ENCODE measurements around the gene CCDC57.

The CCDC57 gene

DNA sequence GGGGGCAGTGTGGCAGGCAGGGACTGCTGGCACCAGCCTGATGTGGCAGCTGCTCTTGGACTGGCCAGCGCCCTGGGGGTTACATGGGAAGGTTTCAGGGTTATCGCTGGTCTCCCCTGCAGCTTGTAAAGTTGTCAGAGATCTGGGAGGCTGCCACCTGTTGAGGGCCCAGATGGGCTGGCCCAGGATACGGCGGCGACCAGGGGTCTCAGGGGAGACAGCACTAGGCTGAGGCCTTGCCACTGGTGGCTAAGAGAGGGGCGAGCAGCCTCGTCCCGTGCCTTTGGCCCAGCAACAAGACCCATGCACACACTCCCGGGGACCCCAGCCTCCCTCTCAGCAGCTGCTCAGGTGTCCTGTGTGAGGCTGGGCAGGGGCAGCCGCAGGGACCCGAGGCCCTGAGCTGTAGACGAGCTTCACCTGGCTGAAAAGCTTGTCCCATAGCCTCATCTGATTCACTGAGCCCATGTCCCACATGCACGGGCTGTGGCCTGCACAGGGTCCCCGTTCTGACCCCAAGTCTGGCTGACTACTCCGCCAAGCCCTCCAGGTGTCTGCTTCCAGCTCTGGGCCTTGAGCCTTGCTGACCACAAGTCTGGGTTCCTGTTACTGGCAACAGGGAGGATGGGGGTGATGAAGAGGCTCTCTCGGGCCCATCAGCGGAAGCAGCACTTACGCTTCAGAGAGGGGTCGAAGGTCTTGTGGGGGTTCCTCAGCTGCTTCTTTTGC lies 153.2 kb downstream of the CCDC57 start:
- DNase-seq, result no peak

DNA sequence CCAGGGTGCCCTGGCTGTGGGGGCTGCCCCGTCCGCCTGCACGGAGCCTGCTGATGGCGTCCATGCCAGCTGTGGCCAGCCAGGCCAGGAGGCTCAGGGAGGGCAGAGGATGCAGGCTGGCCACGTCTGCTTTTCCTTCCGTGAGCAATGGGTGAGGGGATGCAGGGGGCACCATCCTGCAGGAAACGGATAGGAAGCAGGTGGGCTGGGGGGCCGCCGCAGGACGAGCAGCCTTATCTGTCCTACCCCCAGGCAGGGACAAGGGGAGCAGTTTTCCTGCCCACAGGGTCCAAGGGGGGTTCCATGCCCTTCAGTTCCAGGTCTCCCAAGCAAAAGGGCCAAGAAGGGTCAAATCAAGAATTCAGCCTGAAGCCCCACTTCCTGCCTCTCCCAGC lies 153.8 kb downstream of the CCDC57 start:
- DNase-seq, result no peak

DNA sequence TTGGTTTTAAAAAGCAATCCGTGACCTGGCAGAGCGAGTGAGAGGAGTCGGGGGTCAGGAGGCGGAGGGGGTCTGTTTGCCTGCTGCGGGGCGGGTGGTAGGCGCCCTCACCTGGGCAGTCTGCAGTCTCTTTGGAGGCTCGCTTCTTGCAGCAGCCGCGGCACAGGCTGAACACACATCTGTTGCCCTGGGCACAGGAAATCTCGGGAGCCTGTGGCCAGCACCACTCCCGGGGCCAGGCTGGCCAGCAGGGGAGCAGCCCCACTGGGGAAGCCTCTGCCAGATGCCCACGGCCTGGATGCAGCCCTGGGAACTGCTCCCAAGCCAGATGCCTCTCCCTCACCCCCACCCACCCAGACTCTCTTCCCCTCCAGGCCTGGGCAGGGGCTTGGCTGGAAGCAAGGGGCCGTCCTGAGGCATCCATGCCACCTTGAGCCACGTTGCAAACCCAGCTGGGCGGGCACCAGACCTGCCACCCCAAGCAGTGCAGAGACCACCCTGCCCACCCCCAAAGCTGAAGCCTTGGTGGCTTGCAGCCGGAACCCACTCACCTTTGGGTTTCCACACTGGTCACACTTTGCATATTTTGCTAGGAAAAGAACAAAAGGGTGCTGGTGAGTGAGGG lies 154.3 kb downstream of the CCDC57 start:
- DNase-seq, result no peak

DNA sequence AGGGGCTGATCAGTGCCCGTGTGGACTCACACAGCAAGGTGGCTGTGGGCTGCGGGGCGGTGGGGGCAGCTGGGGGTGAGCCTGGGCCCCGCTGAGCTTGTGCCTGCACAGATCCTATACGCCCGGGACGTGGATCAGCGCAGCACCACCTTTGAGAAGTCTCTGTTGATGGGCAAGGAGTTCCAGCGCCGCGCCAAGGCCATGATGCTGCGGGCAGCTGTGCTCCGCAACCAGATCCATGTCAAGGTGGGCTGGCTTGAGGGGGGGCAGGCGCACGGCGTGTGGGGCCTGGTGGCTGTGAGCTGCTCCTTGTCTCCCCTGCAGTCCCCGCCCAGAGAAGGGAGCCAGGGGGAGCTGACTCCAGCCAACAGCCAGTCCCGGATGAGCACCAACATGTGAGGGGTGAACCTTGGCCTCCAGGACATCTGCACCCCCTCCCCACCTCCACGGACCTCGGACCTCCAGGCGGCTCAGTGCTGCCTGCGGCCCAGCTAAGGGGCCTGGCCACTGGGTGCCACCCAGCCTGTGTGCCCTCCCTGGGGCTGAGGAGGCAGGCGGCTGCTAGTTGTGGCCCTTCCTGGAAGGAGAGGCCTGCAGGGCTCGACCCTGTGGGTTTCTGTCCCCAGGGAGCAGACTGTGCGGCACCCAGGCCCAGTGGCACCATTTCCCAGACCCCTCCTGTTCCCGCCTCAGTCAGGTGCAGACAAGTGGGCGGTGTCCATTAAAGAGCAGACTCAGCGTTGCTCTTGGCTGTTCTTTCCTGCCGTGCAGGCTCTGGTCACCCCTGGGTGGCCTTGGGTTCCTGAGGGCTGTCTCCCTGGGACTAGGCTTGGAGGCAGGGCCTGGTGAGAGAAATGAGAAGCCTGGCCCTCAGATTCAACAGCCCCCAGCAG lies 155.7 kb downstream of the CCDC57 start:
- no peak for DNase-seq

DNA sequence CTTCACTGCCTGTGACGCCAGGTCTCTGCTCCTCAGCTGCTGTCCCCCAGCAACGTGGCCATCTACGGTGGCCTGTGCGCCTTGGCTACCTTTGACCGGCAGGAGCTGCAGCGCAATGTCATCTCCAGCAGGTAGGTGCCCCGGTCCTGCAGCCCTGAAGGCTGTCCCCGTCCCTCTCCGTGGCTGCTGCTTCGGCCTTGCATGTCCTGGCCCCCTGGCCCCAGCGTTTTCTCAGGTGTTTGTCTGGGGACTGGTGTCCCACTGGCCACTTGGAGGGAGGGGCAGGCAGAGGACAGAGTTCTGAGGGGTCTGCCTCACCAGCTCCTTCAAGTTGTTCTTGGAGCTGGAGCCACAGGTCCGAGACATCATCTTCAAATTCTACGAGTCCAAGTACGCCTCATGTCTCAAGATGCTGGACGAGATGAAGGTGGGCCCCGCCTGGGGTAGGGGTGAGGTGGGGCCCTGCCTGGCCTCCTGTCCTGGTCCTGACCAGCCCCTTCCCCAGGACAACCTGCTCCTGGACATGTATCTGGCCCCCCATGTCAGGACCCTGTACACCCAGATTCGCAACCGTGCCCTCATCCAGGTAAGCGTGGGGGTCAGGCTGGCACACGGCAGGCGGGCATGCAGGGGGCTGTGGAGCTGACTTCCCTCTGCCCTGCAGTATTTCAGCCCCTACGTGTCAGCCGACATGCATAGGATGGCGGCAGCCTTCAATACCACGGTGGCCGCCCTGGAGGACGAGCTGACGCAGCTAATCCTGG lies 156.5 kb downstream of the CCDC57 start:
- no peak for DNase-seq

DNA sequence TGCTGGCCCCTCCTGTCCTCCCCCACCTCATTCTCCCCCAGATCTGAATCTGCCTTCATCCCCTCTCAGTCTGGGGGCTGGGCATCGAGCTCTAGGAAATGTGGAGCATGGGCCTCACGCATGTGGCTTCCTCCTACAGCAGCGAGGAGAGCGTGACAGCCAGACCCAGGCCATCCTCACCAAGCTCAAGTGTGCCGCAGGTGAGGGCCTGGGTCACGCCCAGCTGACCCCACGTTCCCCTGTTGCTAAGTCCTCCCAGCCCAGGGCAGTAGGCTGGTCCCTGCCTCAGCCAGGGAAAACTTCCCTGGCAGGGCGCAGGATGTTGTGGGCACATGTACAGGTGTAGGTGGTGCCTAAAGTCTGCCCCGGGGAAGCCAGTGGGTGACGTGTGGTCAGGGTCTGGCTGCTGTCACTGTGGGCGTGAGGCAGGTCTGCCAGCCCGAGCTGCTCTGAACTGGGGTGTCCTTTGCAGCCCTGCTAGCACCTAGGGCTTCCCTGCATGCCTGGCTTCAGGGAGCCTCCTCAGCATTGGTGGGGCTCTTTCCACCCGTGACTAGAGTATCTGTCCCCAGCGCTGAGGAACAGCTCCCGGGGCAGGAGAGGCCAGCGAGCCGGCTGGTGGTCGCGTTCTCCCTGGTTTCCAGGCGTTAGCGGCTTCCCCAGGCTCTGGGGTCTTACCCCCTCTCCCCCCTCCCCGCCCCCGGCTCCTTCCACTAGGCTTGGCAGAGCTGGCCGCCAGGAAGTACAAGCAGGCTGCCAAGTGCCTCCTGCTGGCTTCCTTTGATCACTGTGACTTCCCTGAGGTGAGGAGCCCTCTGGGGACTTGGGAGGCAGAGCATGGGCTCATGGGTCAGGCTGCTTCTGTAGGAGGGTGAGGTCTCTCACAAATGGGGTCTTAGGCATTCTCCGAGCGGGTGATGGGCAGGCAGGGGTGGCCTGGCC lies 157.3 kb downstream of the CCDC57 start:
- no peak for DNase-seq

DNA sequence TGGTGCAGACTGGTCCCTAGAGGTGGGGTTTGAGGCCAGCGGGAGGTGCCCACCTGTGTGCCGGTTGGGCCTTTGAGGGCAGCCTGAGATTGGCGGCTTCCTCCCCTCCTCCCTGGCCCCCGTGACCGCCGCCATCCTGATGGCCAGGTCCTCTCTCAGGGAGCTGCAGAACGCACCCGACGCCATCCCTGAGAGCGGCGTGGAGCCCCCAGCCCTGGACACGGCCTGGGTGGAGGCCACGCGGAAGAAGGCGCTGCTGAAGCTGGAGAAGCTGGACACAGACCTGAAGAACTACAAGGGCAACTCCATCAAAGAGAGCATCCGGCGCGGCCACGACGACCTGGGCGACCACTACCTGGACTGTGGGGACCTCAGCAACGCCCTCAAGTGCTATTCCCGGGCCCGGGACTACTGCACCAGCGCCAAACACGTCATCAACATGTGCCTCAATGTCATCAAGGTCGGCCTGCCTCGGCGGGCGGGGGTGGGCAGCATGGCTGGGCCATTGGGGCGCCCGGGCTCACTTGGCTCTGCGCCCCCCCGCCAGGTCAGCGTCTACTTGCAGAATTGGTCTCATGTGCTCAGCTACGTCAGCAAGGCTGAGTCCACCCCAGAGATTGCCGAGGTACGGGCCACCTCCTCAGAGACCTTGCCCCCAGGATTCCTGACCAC lies 158.2 kb downstream of the CCDC57 start:
- no peak for DNase-seq

DNA sequence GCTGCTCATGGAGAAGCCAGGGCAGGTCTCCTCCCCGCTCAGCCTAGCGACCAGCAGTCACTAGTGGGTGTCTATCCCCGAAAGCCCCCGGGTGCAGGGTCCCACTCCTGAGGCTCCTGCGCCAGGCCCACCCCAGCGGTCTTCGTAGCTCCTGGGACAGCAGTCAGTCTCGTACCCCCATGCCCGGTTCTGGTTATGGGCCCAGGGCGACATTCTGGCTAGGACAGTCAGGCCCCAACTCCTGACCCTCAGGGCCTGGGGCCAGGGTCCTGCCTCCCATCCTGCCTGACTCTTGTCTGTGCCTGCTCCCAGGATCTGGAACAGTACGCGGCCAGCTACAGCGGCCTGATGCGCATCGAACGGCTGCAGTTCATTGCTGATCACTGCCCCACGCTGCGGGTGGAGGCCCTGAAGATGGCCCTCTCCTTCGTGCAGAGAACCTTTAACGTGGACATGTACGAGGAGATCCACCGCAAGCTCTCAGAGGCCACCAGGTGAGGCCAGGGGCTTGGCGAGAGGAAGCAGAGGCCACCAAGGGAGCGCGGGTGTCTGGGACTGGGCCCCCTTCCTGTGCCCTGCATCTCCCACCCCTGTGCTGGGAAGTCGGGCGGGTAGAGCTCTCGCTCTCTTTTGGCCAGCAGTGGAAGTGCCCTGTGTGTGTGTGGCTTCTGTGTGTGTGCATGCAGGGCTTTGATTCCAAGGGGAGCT lies 158.9 kb downstream of the CCDC57 start:
- no peak for DNase-seq

DNA sequence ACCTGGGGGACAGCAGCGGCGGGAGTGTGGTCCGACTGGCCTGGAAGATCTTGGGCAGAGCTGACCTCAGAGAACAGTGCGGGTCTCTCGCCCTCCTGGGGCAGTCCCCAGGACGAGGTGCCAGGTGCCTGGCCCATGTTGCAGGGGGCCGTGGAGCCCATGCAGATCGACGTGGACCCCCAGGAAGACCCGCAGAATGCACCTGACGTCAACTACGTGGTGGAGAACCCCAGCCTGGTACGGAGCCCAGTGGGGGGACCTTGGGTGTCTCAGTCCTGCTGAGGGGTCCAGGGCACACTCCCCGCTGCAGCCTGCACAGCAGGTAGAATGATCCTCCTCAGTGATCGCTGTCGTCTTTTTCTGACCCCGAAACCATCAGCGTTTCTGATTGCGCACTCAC lies 159.5 kb downstream of the CCDC57 start:
- DNase-seq, result no peak

DNA sequence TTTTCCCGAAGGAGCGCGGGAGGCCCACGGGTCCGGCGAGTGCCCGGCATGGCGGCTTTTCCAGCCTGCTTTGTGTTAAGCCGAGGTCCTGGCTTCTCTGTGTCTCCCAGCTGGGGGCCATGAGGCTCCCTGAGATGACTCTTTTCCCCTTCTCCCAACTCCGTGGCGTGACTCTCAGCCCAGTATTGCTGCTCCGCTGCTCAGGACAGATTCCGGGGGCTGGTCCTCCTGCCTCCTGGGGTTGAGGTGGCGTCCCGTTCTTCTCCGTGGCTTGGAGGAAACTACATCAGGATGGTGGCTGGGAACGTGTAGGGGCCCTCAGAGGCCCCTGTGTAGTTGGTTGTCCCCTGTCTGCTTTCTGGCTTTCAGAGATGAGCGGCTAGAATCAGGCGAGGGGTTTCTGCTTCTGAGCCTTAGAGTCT lies 160.0 kb downstream of the CCDC57 start:
- no peak for DNase-seq

DNA sequence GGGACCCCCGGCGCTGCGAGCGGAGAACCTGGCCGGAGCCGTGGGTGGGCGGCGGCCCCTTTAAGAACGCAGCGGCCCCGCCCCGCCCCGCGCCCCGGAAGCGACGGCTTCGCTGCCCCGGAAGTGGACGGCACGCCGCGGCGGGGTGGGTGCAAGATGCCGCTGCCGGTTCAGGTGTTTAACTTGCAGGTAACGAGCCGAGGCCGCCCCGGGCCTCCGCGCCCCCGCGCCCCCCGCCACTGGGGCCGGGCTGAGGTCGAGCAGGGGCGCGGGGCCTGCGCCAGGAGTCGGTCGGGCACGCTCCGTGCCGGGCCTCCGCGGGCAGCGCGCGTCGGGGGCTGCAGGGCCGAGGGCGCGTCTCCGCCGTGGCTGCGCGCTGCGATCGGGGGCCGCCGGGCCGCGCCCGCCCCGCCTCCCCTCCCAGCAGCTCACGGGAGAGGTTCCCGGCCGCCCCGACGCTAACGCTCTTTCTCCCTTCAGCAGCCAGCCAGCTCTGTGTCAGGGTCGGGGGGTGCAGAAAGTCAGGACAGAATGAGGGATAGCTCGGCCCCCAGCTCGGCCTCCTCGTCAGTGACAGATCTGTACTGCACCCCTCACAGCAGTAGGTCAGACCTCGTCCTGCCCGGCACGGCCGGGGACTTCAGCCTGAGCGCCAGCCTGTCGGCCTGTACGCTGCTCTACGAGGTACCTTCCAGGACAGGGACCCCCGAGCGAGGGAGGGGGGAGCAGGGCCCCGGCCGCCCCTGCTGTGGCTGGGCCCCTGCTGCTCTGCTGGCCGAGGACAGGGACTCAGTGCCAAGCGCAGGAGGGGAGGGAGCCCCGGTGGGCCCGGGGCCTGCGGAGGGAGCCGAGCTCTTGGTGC lies 160.6 kb downstream of the CCDC57 start, which contains the start of the genes GPS1 and RFNG:
Gene GPS1, plus strand, starts transcription at position 123 of the 862 bp plus-strand sequence. Its CDS starts 34 bp downstream, at position 157.
Gene RFNG, minus strand, starts transcription at position 36 of the 862 bp plus-strand sequence. CDS start 45 bp downstream, outside the sequence.
- DNase-seq, result peak; percentile 64 to 86 (median 75)

All from T-helper 2 cell (primary cell).